ENCODE measurements around the gene ZMYND15. TPM values are rescaled to one million over a fixed set of nuclear protein-coding genes. Genes with fewer than 3 reads are reported as not detected.
A peak's percentile ranks its signal among the peaks of the same experiment; 100 is the strongest.

Gene ZMYND15
- total and polyA plus RNA-seq, 2 of the 13 experiments (the other 11 are each of a cell fraction or from before 2014, with no cell fraction given) = 0.24 to 2.7 TPM

DNA sequence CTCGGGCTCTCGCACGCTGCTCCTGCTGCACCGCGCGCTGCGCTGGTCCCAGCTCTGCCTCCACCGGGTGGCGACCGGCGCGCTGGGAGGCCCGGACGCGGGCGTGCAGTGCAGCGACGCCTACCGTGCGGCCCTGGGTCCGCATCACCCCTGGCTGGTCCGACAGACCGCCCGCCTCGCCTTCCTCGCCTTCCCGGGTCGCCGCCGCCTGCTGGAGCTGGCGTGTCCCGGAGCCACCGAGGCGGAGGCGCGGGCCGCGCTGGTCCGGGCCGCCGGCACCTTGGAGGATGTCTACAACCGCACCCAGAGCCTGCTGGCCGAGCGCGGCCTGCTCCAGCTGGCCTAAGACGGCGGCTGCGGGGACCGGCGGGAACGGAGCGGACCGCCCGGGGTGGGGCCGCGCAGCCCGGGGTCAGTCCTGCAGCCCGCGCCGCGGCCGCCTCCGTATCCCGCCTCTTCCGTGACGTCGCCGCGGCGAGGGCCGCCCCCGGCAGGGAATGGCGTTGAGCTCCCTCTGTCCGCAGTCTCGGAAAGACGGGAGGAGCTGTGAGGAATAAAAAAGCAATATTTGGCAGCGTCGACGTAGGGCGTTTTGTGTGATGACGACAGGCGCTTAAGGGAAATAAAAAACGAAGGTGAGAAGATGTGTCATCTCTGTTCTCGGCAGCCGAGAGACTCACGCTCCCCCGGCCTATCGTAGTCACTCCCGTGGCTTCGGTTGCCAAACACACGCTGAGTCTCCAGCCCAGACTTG is 50.5 kb downstream of the ZMYND15 start (continued):
- TF ChIP-seq ZBTB49 (CRISPR knock-in tag; IDR thresholded peaks at IDR 0.05; ENCODE audit: borderline replicate concordance) = no peak
- TF ChIP-seq, protein P1, sequence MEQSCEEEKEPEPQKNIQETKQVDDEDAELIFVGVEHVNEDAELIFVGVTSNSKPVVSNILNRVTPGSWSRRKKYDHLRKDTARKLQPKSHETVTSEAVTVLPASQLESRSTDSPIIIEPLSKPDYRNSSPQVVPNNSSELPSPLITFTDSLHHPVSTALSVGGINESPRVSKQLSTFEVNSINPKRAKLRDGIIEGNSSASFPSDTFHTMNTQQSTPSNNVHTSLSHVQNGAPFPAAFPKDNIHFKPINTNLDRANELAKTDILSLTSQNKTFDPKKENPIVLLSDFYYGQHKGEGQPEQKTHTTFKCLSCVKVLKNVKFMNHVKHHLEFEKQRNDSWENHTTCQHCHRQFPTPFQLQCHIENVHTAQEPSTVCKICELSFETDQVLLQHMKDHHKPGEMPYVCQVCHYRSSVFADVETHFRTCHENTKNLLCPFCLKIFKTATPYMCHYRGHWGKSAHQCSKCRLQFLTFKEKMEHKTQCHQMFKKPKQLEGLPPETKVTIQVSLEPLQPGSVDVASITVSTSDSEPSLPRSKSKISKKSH (CRISPR knock-in tag; IDR thresholded peaks at IDR 0.05; ENCODE audit: borderline replicate concordance) = no peak
- TF ChIP-seq, protein P2, sequence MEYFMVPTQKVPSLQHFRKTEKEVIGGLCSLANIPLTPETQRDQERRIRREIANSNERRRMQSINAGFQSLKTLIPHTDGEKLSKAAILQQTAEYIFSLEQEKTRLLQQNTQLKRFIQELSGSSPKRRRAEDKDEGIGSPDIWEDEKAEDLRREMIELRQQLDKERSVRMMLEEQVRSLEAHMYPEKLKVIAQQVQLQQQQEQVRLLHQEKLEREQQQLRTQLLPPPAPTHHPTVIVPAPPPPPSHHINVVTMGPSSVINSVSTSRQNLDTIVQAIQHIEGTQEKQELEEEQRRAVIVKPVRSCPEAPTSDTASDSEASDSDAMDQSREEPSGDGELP (IDR thresholded peaks at IDR 0.05; ENCODE audit: borderline replicate concordance, low read depth) = peak; percentile 11; the same call in 1 of the 2 replicates
- TF ChIP-seq NAIF1 (CRISPR knock-in tag; IDR thresholded peaks at IDR 0.05; ENCODE audit: borderline replicate concordance) = no peak
- TF ChIP-seq XBP1 (CRISPR knock-in tag; IDR thresholded peaks at IDR 0.05) = no peak; the same call in 1 of the 2 replicates
- TF ChIP-seq BHLHE40 (IDR thresholded peaks at IDR 0.05; ENCODE audit: low read length) = no peak
- no peak for TF ChIP-seq ZNF724P (CRISPR knock-in tag; IDR thresholded peaks at IDR 0.05; ENCODE audit: borderline replicate concordance)
- no peak for TF ChIP-seq PRDM4 (CRISPR knock-in tag; IDR thresholded peaks at IDR 0.05; ENCODE audit: borderline replicate concordance)
- TF ChIP-seq NFKB2 (CRISPR knock-in tag; IDR thresholded peaks at IDR 0.05; ENCODE audit: borderline replicate concordance) = no peak
- TF ChIP-seq CBX1 (IDR thresholded peaks at IDR 0.05; ENCODE audit: low read depth) = no peak
- TF ChIP-seq ZNF841 (CRISPR knock-in tag; IDR thresholded peaks at IDR 0.05; ENCODE audit: borderline replicate concordance) = peak; percentile 87; the same call in 1 of the 2 replicates
- no peak for TF ChIP-seq ZNF674 (CRISPR knock-in tag; IDR thresholded peaks at IDR 0.05; ENCODE audit: low read depth)
- TF ChIP-seq ZBTB1 (CRISPR knock-in tag; IDR thresholded peaks at IDR 0.05; ENCODE audit: borderline replicate concordance) = no peak
- no peak; the same call in 1 of the 2 replicates for TF ChIP-seq ZNF772 (CRISPR knock-in tag; IDR thresholded peaks at IDR 0.05)
- TF ChIP-seq ZNF614 (CRISPR knock-in tag; IDR thresholded peaks at IDR 0.05; ENCODE audit: borderline replicate concordance) = no peak
- no peak for TF ChIP-seq RARG (CRISPR knock-in tag; IDR thresholded peaks at IDR 0.05; ENCODE audit: low read depth)
- TF ChIP-seq, protein P3, sequence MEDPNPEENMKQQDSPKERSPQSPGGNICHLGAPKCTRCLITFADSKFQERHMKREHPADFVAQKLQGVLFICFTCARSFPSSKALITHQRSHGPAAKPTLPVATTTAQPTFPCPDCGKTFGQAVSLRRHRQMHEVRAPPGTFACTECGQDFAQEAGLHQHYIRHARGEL (CRISPR knock-in tag; IDR thresholded peaks at IDR 0.05) = no peak
- no peak for TF ChIP-seq SRSF9 (IDR thresholded peaks at IDR 0.05; ENCODE audit: borderline replicate concordance, insufficient read depth, low read depth, low read length, poor library complexity, severe bottlenecking)
- TF ChIP-seq SMAD3 (CRISPR knock-in tag; IDR thresholded peaks at IDR 0.05) = no peak
- TF ChIP-seq ONECUT2 (CRISPR knock-in tag; IDR thresholded peaks at IDR 0.05) = no peak
- TF ChIP-seq ETV5 (CRISPR knock-in tag; IDR thresholded peaks at IDR 0.05; ENCODE audit: borderline replicate concordance) = peak; percentile 91
- no peak for TF ChIP-seq FOXK1 (CRISPR knock-in tag; IDR thresholded peaks at IDR 0.05; ENCODE audit: borderline replicate concordance, low read depth)
